Measurements from ENCODE around the gene HTT.
"Not testable (repeated sequence)": the region's sequence is repeated elsewhere in the genome, so short reads cannot be mapped to it uniquely, and the experiment has no call there.

- TF ChIP-seq NFYB (CRISPR knock-in tag; conservative IDR thresholded peaks at IDR 0.05; ENCODE audit: low read depth); ZNF263 (CRISPR knock-in tag; IDR thresholded peaks at IDR 0.05; ENCODE audit: low read depth); FOXJ3 (CRISPR knock-in tag; IDR thresholded peaks at IDR 0.05; ENCODE audit: borderline replicate concordance); CBFB (CRISPR knock-in tag; IDR thresholded peaks at IDR 0.05; ENCODE audit: low read depth); NFATC4 (CRISPR knock-in tag; IDR thresholded peaks at IDR 0.05); MYBL2 (CRISPR knock-in tag; IDR thresholded peaks at IDR 0.05); ZNF671 (CRISPR knock-in tag; IDR thresholded peaks at IDR 0.05); PRRX2 (CRISPR knock-in tag; IDR thresholded peaks at IDR 0.05); MAX (CRISPR knock-in tag; IDR thresholded peaks at IDR 0.05); JUN (CRISPR knock-in tag; IDR thresholded peaks at IDR 0.05); NFE2L1 (CRISPR knock-in tag; IDR thresholded peaks at IDR 0.05); ZNF281 (CRISPR knock-in tag; IDR thresholded peaks at IDR 0.05): not testable (repeated sequence)
- TF ChIP-seq, protein P1, sequence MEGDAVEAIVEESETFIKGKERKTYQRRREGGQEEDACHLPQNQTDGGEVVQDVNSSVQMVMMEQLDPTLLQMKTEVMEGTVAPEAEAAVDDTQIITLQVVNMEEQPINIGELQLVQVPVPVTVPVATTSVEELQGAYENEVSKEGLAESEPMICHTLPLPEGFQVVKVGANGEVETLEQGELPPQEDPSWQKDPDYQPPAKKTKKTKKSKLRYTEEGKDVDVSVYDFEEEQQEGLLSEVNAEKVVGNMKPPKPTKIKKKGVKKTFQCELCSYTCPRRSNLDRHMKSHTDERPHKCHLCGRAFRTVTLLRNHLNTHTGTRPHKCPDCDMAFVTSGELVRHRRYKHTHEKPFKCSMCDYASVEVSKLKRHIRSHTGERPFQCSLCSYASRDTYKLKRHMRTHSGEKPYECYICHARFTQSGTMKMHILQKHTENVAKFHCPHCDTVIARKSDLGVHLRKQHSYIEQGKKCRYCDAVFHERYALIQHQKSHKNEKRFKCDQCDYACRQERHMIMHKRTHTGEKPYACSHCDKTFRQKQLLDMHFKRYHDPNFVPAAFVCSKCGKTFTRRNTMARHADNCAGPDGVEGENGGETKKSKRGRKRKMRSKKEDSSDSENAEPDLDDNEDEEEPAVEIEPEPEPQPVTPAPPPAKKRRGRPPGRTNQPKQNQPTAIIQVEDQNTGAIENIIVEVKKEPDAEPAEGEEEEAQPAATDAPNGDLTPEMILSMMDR (IDR thresholded peaks at IDR 0.05) = not testable (repeated sequence)
- TF ChIP-seq, protein P2, sequence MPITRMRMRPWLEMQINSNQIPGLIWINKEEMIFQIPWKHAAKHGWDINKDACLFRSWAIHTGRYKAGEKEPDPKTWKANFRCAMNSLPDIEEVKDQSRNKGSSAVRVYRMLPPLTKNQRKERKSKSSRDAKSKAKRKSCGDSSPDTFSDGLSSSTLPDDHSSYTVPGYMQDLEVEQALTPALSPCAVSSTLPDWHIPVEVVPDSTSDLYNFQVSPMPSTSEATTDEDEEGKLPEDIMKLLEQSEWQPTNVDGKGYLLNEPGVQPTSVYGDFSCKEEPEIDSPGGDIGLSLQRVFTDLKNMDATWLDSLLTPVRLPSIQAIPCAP (CRISPR knock-in tag; IDR thresholded peaks at IDR 0.05) = not testable (repeated sequence)
Observed at GRCh38 chr4:3151238-3151637, 76.8 kb downstream of the HTT start.

Measured in WTC11 (cell line).